GM19023 (cell line): Measurements from ENCODE around the gene COLEC12.
"Not testable (repeated sequence)": the region's sequence is repeated elsewhere in the genome, so short reads cannot be mapped to it uniquely, and the experiment has no call there.

ENCODE experiments used
- ATAC-seq: cut with Tn5 transposase; IDR thresholded peaks from one replicate; pipeline ENCODE4 v1.9.1; 2021; ENCODE audit warnings: mild to moderate bottlenecking, moderate library complexity; ENCODE audit not compliant: unreplicated experiment

The COLEC12 gene

DNA sequence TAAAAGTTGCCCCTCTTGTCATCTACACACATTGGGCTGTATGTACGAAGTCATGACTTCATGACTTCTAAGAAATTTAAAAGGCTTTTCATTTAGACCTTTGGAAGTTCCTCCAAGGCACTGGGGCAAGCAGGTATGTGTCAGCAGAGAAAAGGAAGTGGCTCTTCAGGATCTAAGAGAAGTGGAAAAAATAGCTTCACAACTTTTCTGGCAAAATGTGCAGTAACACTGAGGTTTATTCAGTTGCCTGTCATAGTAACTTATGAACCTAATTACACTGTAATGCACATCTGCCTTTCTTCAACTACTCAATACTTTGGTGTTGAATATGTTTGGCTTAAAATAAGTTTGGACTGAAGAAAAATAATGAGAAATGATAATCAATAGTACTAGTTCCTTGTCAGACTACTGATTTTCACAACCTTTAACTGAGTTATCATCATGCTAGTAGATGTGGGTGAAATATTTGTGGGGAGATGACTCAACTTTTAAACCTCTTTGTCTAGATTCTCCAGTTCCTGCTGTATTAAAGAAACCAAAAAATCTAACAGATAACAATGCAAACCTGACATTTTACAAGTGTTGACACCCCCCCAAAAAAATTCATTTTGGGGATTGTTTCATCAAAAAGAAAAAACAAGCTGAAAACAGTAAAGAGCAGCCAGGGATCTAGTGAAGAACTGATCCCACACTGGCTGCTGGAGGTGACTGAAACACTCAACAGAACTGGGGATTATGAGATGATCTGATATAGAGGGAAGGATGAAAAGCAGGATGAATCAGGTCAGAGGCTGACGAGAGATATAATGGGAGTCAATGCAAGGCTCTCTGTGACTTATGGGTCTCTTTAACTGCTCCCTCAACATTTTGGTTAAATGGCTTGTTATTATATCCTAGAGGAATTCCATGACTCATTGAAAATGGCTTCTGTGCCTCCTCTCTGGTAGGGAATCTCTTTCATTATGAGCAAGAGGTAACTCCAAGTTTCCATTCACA is 84.6 kb downstream of the COLEC12 start:
- no peak for ATAC-seq

GRCh38 chr18:415047-415446 is 85.5 kb downstream of the COLEC12 start:
- ATAC-seq, result no peak

- no peak for ATAC-seq
Measured at GRCh38 chr18:413233-413632, 87.3 kb downstream of the COLEC12 start.

DNA sequence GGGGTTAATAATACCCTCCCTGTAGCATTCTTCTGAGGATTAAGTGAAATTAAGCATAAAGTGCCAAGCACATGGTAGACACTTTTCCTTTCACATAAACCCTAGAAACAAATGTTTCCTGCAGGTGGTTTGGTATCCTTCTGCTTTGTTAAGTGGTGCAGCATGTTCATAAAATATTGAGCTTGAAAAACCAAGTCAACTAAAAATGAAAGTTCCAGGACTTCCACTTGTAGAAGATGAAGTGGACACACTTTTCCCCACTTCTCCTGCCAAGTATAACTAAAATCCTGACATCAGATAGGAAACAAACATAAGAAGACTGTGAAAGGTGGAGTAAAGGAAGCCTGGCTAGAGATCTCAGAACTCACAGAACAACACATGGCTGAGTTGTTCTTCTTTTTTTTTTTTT is 90.5 kb downstream of the COLEC12 start:
- no peak for ATAC-seq

GRCh38 chr18:408367-408766 is 92.1 kb downstream of the COLEC12 start:
- ATAC-seq, result no peak

- ATAC-seq, result no peak
Measured at GRCh38 chr18:407626-408224, 92.8 kb downstream of the COLEC12 start.

DNA sequence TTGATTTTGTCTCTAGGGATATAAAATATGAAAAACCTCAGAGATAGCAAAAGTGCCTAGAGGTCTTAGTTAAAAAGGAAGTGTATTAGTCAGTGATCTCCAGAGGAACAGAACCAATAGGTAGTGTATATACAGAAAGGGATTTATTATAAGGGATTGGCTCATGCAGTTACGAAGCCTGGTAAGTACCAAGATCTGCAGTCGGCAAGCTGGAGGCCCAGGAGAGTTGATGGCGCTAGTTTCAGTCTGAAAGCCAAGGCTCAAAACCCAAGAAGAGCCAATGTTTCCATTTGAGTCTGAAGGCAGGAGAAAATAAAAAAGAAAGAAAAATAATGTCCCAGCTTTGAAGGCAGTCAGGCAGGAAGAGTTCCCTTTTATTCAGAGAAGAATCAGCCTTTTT is 93.3 kb downstream of the COLEC12 start:
- ATAC-seq, result no peak

- no peak for ATAC-seq
Measured at GRCh38 chr18:406677-407076, 93.8 kb downstream of the COLEC12 start.

GRCh38 chr18:405006-405405 is 95.5 kb downstream of the COLEC12 start:
- ATAC-seq, result not testable (repeated sequence)

GRCh38 chr18:404061-404636 is 96.4 kb downstream of the COLEC12 start:
- no peak for ATAC-seq

DNA sequence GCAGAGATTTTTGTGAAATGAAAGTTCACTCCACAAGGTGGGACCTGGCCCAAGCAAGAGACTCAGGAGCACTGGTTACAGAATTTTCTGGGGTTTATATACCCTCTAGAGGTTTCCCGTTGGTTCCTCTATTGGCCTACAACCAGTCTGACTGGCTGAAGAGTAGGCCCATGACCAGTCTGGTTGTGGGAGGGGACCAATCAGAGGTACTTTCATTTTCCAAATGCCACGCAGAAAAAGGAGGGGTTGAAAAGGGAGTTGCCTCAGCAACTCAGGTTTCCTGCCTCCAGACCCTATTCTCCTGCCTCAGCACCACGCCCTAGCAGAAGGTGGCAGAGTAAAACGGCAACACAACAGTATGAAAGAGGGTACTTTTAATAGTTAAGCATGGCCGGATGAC is 98.4 kb downstream of the COLEC12 start:
- ATAC-seq, result no peak

DNA sequence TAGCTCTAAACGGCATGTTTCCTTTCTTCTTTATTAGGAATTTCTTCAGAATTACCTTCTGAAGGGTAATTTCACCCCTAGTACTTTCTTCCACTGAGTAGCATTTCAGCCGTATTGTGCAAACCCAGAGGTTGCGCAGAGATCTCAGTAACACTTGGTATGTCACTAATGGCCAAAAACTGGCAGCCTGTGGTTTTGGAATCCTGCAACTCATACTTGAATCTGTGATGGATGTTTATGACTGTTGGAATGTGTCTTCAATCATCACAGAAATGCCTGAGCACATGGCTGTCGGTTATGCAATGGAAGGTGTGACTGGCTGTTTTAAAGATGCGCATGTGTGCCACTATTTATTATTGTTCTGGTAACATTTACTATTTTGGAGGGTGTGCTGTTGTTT is 100.0 kb downstream of the COLEC12 start:
- ATAC-seq, result no peak

DNA sequence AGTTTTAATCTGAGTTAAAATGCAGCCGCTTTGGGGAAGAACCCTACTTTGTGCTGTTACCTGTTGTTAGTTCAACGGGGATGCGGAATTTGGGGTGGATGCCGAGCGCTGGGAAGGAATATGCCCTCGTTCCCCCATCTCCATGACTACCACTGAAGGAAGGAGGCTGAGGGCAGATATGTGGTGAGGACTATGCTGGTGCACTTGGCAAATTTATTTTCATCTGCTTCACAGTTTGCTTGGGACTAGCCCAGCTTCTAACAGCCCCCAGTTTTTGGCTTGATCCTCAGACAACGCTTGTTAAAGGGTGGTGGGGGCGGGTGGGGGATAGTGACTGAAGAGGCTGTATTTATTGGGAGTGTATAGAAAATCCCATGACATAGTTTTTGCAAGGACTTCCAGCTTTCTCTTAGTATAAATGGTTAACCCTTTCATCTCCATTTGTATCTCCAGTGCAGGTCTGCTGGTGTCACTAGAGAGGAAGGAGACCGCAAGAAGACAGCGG is 100.8 kb downstream of the COLEC12 start:
- no peak for ATAC-seq

DNA sequence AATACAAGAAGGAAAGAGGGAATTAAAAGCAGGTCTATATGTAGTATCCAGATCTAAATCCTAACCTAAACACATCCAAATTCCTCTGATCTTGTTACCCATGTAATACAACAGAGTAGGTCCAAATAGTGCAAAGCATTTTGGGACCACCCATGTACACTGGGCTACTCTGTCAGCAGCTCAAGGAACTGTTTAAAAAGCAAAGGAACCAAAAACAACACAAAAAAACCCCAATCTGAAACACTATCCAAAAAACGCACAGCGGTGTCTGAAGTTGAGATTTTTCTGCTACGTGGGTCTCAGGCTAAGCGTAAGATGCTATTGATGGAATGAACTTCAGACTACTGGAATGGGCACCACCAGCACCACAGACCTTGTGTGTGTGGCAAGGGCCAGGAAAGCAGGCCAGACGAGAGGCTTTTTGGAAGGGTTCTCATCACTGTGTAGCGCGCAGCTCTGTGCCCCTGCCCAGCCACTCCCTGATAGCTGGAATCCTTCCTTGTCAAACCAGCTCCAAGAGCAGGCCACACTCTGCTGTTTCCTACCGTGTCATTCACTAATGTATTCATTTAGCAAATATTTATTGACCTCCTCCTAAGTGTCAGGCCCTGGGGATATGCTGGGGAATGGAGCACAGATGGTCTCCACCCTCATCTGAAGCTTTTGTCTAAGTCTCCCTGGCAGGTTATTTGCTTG is 101.4 kb downstream of the COLEC12 start:
- no peak for ATAC-seq

DNA sequence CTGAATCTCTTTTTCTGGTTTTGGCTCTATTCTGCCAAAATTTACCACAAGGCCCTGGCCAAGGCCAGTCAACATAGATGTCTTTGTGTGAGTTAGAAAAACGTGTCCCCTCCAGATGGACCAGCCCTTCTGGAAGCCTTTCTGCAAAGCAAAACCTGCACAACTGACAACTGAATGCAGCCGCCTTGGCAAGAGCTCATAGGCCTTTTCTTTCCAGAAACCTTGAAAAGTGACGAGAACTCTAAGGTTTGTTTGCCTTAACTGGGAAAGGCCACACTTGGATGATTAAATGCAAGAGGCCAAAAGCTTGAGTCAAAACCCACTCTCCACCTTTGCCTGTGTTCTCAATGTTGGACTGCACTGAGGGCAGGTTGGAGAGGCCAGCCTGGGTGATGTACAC is 103.9 kb downstream of the COLEC12 start:
- ATAC-seq, result no peak

DNA sequence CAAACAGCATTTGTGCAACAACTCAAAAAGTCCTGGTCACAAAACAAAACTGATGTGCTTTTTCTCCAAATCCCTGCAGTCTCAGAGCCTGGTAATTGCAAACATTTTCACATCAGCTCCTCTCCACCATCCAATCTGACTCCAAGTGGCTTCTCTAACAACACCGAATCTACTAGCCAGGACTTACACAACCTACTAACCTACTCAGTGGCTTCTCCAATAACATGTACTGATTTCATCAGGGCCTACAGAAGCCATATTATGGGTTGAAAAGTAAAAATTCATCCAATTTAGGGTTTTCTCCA is 104.3 kb downstream of the COLEC12 start:
- ATAC-seq, result no peak

- no peak for ATAC-seq
Measured at GRCh38 chr18:395456-396250, 104.8 kb downstream of the COLEC12 start.

DNA sequence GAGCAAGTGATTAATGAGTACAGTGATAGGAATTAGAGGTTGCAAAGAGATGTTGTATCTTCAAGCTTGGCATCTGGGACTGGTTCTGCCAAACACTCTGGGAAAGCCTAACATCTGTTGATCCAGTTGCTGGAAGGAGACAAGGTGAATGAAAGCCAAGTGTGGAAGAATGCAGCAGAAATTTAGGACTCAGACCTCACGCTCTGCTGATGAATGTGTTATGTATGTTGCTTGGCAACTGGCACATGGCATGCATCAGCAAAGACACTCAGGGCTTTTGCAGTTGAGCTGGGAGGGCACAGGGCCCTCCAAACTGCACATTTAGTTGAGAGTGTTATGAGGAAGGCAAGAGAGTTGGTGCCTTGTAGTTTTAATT is 105.5 kb downstream of the COLEC12 start:
- ATAC-seq, result no peak

- no peak for ATAC-seq
Measured at GRCh38 chr18:394262-394986, 106.1 kb downstream of the COLEC12 start.

DNA sequence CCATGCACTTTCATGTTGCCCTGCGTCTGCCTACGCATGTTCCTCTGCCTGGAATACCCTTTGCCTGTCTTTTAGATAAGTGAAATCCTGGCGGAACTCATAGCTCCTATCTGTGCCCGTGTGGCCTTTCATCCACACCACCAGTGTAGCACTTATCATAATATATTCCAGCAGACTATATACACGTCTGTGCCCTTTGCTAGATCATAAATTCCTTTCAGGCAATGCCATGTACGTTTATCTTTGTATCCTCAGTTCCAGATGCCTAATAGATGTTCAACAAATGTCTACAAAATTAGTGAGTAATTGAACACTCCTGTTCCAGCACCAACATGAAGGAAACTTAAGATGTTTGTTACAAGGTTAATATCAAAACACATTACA is 106.9 kb downstream of the COLEC12 start:
- ATAC-seq, result no peak
